Neural cell (in vitro differentiated cells): ENCODE data around the gene NEFH.

Experiments used
- CTCF ChIP-seq: fragments of 450-650 bp; IDR thresholded peaks from 2 replicates; pipeline ENCODE4 v1.5.1; 2014; ENCODE audit warnings: antibody characterized with exemption, mild to moderate bottlenecking, moderate library complexity; ENCODE audit not compliant: poor library complexity, severe bottlenecking
- POLR2AphosphoS5 ChIP-seq: IDR thresholded peaks from 2 replicates; pipeline ENCODE4 v1.6.1; 2012
- REST ChIP-seq: IDR thresholded peaks from 2 replicates; pipeline ENCODE4 v1.6.1; 2012; ENCODE audit warnings: borderline replicate concordance
- SMC3 ChIP-seq: fragments of 450-650 bp; conservative IDR thresholded peaks from 2 replicates; pipeline ENCODE4 v1.6.1; 2014; ENCODE audit warnings: antibody characterized with exemption, mild to moderate bottlenecking, moderate library complexity; ENCODE audit not compliant: poor library complexity

- TF ChIP-seq CTCF = no peak
- TF ChIP-seq SMC3 = no peak
- TF ChIP-seq REST = no peak
- no peak for TF ChIP-seq POLR2AphosphoS5
These were observed 16.4 kb upstream of the NEFH start for GRCh38 chr22:29463629-29464028.
